ENCODE data around the gene EBPL.
"Not testable (repeated sequence)": the region's sequence is repeated elsewhere in the genome, so short reads cannot be mapped to it uniquely, and the experiment has no call there.

Gene EBPL

GRCh38 chr13:49690995-49691784 is at the start of gene EBPL:
EBPL (minus strand) TSS chr13:49691486; CDS start chr13:49691424, 62 bp downstream.
- peak; percentile 95 for DNase-seq (ENCODE audit: low read depth, low spot score)

DNA sequence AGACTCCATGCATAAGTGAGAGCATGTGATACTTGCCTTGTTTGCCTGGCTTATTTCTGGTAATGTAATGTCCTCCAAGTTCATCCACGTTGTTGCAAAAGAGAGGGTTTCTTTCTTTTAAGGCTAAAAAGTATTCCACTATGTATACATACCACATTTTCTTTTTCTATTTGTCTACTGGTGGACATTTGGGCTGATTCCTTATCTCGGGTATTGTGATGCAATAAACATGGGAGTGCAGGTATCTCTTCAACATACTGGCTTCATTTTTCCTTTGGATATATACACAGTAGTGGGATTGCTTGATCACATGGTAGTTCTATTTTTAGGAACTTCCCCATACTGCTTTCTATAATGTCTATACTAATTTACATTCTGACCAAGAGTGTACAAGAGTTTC is 49.6 kb upstream of the EBPL start:
- DNase-seq (ENCODE audit: low read depth, low spot score): no peak

DNA sequence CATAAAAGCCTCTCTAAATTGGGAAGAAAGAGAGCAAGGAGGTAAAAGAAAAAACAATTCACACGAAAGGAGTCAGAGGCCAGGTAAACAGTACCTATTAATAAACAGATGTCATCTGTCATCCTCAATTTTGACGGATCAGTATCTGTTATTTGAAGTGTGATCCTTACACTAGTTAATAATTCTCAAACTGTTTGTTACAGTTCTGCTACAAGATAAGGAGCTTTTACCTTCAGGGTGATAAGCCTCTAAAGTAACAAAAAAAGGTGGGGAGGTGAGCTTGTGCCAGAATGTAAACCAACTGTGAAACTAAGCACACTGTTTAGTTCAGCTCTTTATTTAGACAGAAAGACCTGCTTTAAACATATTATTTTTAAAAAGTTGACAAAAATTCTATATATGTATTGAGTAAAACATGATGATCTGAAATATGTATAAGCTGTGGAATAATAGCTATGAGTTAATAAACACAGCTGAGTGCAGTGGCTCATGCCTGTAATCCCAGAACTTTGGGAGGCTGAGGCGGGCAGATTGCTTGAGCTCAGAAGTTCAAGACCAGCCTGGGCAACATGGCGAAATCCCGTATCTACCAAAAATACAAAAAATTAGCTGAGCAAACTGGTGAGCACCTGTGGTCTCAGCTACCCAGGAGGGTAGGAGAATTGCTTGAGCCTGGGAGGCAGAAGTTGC is 48.4 kb upstream of the EBPL start:
- DNase-seq (ENCODE audit: low read depth, low spot score): no peak

DNA sequence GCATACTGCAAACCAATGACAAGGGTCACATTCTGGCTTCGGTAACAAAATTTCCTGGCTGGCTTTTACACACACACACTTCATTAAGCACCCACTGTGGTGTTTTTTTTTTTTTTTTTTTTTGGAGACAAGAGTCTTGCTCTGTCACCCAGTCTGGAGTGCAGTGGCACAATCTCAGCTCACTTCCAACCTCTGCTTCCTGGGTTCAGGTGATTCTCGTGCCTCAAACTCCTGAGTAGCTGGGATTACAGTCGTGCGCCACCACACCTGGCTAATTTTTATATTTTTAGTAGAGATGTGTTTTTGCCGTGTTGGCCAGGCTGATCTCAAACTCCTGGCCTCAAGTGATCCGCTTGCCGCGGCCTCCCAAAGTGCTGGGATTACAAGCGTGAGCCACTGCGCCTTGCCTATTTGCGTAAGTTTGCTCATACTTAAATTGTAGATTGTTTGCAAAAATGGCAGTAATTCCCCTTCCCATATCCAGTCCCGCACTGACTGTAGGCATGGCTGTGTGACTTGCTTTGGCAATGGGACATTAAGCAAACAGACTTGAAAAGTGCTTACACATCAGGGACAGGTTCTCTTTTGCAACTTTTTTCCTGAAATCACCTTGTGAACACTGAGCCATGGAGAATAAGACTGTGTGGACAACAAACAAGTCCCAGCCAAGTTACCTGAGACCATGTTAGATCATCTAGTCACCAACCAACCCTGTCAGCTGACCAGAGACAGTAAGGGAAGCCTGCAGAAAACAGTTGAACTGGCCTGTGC is 42.1 kb upstream of the EBPL start:
- no peak for DNase-seq (ENCODE audit: low read depth, low spot score)

DNA sequence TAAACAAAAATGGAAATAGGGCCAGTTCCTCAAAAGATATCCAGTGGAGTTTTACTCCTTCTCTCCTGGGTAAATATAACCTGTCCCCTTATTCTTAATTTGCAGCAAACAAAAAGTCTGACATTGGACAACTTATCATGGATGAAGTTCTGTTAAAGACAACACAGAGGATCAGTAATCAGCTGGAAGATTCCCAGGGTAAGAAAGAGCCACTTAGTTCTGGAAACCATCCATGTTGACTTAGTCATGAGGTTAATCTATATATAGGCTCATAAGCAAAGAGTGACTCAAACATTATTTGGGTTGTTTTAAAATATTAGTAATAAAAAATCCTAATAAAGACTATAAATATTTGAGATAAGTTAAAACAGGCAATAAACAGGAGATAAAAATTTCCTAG is 40.5 kb upstream of the EBPL start:
- no peak for DNase-seq (ENCODE audit: low read depth, low spot score)

DNA sequence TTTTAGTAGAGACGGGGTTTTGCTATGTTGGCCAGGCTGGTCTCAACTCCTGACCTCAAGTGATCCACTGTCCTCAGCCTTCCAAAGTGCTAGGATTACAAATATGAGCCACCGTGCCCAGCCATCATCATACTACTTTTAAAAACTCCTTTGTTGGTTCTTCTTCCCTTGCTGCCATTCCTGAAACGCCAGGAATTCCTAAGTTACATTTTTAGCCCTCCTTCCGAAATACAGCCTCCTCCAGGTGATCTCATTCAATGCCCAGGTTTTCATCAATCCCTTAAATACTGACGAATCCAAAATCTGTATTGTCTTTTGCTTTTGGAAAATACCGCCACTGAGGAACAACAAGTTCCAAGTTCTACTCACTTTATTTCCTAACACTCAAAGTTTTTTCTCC is 25.3 kb upstream of the EBPL start:
- DNase-seq (ENCODE audit: low read depth, low spot score): peak; percentile 8

DNA sequence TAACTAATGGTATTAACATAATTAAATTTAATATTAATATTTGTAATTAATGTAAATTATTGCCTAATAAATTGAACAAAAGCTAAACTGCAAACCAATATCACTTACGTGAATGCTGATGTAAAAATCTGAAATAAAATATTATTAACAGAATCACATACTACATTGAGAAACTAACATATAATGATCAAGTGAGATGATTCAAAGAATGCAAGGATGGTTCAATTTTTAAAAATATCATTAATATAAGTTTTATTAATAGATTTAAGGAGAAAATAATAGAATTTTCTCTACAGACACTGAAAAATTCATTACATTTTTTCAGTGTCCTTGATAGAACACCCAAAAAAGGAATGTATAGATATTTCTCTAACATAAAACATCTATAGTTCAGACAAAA is 23.5 kb upstream of the EBPL start:
- DNase-seq (ENCODE audit: low read depth, low spot score): no peak

DNA sequence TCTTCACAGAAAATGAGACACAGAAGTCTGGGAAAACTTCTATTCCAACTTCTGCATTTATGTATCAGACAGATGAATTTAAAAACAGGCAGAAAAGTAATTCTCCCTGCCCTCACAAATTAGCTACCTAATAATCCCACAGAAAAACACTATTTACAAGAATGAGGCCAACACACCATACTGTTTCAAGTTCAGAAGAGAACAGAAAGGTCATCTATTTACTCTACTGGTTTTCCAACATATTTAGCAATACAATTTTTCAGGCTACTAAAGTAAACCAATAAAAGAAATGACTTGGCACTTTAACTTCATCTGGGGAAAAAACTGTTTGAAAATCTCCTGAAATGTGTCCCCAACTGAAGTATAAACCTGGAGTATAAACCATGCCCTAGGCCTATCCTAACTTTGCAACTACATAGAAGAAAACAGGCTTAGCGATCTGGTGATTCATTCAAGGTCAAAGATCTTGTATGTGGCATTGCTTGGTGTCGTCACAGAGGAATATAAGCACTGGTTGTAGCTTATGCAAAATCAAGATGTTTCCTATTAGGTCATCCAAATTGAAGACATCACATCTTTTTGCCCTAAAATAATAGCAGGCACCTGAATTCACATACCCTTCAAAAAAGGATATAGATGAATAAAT is 20.1 kb upstream of the EBPL start:
- no peak for DNase-seq (ENCODE audit: low read depth, low spot score)

GRCh38 chr13:49704264-49704663 is 13.0 kb upstream of the EBPL start:
- not testable (repeated sequence) for DNase-seq (ENCODE audit: low read depth, low spot score)

- DNase-seq (ENCODE audit: low read depth, low spot score): no peak
Observed at GRCh38 chr13:49701491-49701890, 10.2 kb upstream of the EBPL start.

- DNase-seq (ENCODE audit: low read depth, low spot score): no peak
Observed at GRCh38 chr13:49697468-49697867, 6.2 kb upstream of the EBPL start.

DNA sequence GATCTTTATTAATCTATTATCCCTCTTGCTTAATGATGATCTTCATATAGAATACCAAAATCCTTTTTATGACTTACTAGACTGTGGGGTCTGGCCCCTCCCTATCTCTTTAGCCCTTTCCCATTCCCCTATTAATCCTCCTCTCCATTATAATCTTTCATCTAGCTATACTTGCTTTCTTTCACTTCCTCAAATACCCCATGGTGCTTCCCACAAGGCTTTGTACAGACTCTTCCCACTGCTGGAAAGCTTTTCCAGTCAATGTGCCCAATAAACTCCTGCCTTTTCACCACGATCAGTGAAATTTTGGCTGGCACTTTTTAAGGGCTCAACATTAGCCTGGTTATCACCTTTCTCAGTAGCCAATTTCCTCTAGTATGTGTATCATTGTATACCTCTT is 3.2 kb upstream of the EBPL start:
- DNase-seq (ENCODE audit: low read depth, low spot score): no peak

- DNase-seq (ENCODE audit: low read depth, low spot score): no peak
Observed at GRCh38 chr13:49693877-49694276, 2.6 kb upstream of the EBPL start.

DNA sequence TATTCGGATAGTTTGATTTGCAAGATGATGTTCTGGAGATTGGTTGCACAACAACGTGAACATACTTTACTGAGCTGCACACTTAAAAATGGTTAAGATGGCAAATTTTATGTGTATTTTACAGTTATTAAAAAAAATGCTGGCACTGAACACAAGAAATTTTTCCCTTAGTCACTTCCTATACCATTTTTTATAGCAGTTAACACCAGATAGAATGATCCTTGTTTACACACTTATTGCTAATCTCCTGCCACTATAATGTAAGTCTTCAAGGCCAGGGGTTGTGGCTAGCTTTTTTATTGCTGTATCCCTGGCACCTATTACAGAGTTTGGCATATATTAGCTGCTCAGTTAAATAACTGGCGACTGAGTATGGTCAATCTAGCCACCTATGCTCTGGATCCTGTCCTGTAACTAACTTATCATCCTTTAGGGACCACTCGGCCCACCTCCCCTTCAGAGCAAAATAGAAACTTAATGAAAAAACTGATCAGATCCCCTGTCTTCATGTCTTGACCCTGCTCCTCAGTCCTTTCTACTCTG is 2.0 kb upstream of the EBPL start:
- no peak for DNase-seq (ENCODE audit: low read depth, low spot score)

DNA sequence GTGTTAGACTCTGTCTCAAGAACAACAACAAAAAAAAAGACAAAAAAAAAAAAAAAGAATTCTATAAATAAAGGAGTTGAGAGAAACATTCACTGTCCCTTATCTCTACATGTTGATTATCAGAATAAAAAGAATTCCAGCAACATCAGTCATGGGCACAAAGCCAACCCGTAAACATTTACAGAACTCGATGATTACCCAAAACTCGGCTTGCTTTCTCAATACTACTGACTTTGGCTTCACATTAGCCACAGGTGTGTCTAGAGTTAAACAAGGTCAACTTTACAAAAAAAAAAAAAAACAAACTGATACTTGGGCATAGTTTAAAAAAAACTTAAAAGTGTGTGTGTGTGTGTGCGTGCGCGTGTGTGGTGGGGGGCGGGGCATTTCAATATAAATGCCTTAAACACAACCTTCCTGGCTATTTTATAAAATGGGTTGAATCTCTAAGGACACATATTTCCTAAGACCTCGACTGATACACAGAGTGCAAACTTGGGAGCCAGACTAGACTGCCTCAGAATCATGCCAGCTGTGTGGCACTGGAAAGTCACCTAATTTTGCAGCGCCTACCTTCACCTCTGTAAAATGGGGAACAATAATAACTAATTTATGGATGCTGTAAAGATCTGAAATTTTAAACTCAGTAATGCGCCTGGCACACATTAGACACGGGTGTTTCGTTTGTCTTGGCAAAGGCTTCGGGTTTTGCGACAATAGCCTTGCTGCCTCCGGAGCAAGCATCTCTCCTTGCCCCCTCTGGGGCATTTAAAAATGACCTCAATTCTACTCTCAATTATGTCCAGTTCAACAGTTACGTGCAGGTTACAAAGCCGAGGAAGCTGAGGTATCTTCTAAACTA is 922 bp downstream of the EBPL start:
- no peak for DNase-seq (ENCODE audit: low read depth, low spot score)

DNA sequence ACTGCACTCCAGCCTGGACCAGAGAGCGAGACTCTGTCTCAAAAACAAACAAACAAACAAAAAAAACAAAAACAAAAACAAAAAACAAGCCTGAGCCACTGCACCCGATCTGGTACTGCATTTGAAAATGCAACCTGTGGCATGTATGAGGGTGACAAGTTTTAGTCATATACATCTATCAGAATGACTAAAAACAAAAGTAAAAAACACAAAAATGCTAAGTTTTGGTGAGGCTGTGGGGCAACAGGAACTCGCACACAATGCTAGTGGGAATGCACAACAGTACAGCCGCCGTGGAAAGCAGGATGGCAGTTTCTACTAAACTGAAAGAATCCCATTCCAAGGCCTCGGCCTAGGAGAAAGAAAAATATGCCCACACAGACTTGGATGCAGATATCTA is 7.8 kb downstream of the EBPL start:
- no peak for DNase-seq (ENCODE audit: low read depth, low spot score)

GRCh38 chr13:49681842-49682435 is 9.3 kb downstream of the EBPL start:
- no peak for DNase-seq (ENCODE audit: low read depth, low spot score)

DNA sequence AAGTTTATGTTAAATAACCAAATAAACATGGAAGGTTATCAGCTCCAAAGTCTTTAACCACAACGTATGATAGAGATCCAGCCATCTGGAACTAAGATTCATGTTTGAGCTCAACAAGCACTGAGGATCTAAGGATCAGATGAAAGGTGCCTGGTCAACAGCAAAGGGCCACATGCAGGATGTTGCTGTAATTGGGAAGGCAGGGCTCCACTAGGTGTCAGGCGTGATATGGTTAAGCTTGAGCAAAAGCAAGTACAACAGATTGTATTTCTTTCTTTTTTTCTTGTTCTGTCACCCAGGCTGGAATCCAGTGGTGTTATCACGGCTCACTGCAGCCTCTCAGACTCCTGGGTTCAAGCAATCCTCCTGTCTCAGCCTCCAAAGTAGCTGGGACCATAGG is 12.0 kb downstream of the EBPL start:
- no peak for DNase-seq (ENCODE audit: low read depth, low spot score)

DNA sequence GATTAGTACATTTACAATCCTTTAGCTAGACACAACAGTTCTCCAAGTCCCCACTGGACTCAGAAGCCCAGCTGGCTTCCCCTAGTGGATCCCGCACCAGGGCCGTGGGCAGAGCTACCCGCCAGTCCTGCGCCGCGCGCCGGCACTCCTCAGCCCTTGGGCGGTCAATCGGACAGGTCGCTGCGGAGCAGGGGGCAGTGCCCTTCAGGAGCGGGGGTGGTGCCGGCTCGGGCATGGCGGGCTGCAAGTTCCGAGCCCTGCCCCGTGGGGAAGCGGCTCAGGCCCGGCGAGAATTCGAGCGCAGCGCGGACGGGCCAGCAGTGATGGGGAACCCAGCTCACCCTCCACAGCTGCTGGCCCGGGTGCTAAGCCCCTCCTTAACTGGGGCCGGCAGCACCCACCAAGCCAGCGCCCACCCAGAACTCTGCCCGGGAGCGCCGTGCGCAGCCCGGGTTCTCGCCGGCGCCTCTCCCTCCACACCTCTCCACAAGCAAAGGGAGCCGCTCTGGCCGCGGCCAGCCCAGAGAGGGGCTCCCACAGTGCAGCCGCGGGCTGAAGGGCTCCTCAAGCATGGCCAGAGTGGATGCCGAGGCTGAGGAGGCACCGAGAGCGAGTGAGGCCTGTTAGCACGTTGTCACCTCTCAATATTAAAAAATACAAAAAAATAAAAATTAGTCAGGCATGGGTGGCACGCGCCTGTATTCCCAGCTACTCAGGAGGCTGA is 12.9 kb downstream of the EBPL start:
- DNase-seq (ENCODE audit: low read depth, low spot score): no peak
